H1 (cell line): ENCODE data around the gene CCDC18. TPM values are rescaled to one million over a fixed set of nuclear protein-coding genes. Genes with fewer than 3 reads are reported as not detected.

Source experiments
- CTCF ChIA-PET: fragments of 300-600 bp; sonication (Branson Sonifier 250); formaldehyde crosslinking; loops from one replicate; lab custom pipeline; 2021; ENCODE audit not compliant: partially characterized antibody; lab: Charles Lee
- POLR2A ChIA-PET: fragments of 300-600 bp; sonication (Branson Sonifier 250); formaldehyde crosslinking; loops from one replicate; lab custom pipeline; 2021; ENCODE audit warnings: inconsistent platforms; ENCODE audit not compliant: partially characterized antibody; lab: Charles Lee
- DNase-seq, 2 experiments: peaks; one replicate each; pipeline versions ENCODE4 v3.0.0 to v3.0.0-alpha.2; 2010 to 2022; ENCODE audit warnings: low spot score in 2 of 2, low read depth in 1 of 2, mixed read lengths in 1 of 2
- FAIRE-seq: peaks from 2 replicates; lab custom pipeline; 2011; peaks lifted over from hg19 to GRCh38; lab: Jason Lieb, UNC
- H2AFZ ChIP-seq: 2 replicates; pipeline ENCODE4 v1.8.1; 2012; ENCODE audit warnings: low read length, inconsistent platforms
- H2AK5ac ChIP-seq: 2 replicates; pipeline ENCODE4 v1.6.1; 2013; ENCODE audit warnings: low read depth, low read length
- H2BK120ac ChIP-seq: replicated peaks from 2 replicates; pipeline ENCODE3; 2013; ENCODE audit warnings: low read depth, low read length, inconsistent platforms
- H2BK12ac ChIP-seq: 2 replicates; pipeline ENCODE4 v1.6.1; 2013; ENCODE audit warnings: low read depth, low read length
- H2BK15ac ChIP-seq: 2 replicates; pipeline ENCODE4 v1.6.1; 2013; ENCODE audit warnings: low read length
- H2BK20ac ChIP-seq: 2 replicates; pipeline ENCODE4 v1.6.1; 2013; ENCODE audit warnings: low read length
- H2BK5ac ChIP-seq: 2 replicates; pipeline ENCODE4 v1.6.1; 2013; ENCODE audit warnings: low read depth, low read length
- H3K14ac ChIP-seq: 2 replicates; pipeline ENCODE4 v1.6.1; 2013; ENCODE audit warnings: inconsistent platforms; ENCODE audit not compliant: insufficient read length
- H3K18ac ChIP-seq: 2 replicates; pipeline ENCODE4 v1.6.1; 2013; ENCODE audit warnings: low read length; ENCODE audit errors: extremely low read depth
- H3K23ac ChIP-seq: 2 replicates; pipeline ENCODE4 v1.6.1; 2013; ENCODE audit warnings: inconsistent platforms; ENCODE audit not compliant: insufficient read length
- H3K23me2 ChIP-seq: 2 replicates; pipeline ENCODE4 v1.6.1; 2013; ENCODE audit warnings: low read depth, low read length
- H3K27ac ChIP-seq: 2 replicates; pipeline ENCODE4 v1.6.1; 2011; ENCODE audit warnings: low read depth, low read length, inconsistent platforms
- H3K27me3 ChIP-seq, 4 experiments: replicated peaks in 1 of 4; 1 replicate in 1 of 4; 2 replicates in 3 of 4; pipeline versions ENCODE4 v1.6.1 to v1.8.1; 2011 to 2013; ENCODE audit warnings: low read length in 3 of 4, mild to moderate bottlenecking in 3 of 4, inconsistent platforms in 2 of 4, mixed read lengths in 2 of 4, moderate library complexity in 1 of 4; ENCODE audit not compliant: control insufficient read depth in 3 of 4, insufficient read depth in 3 of 4; ENCODE audit errors: extremely low read depth in 1 of 4
- H3K36me3 ChIP-seq, 4 experiments: 2 replicates each; pipeline versions ENCODE4 v1.6.1 to v1.8.1; 2011 to 2013; ENCODE audit warnings: mild to moderate bottlenecking in 4 of 4, low read length in 3 of 4, moderate library complexity in 2 of 4, control low read depth in 1 of 4, inconsistent platforms in 1 of 4; ENCODE audit not compliant: insufficient read depth in 4 of 4, control insufficient read depth in 2 of 4
- H3K4ac ChIP-seq: replicated peaks from 2 replicates; pipeline ENCODE3; 2013; ENCODE audit warnings: low read length, low read depth, mixed read lengths, inconsistent platforms; ENCODE audit not compliant: insufficient read length
- H3K4me1 ChIP-seq, 4 experiments: replicated peaks in 1 of 4; 1 replicate in 1 of 4; 2 replicates in 3 of 4; pipeline versions ENCODE4 v1.6.1 to v1.8.1; 2011 to 2013; ENCODE audit warnings: low read length in 3 of 4, inconsistent platforms in 2 of 4, mixed read lengths in 1 of 4; ENCODE audit not compliant: insufficient read depth in 4 of 4, control insufficient read depth in 3 of 4
- H3K4me2 ChIP-seq, 2 experiments: 2 replicates each; pipeline versions ENCODE4 v1.6.1 to v1.8.1; 2011 to 2013; ENCODE audit warnings: low read depth in 2 of 2, low read length in 2 of 2, control low read depth in 1 of 2, inconsistent platforms in 1 of 2, mild to moderate bottlenecking in 1 of 2; ENCODE audit not compliant: insufficient read depth in 1 of 2
- H3K4me3 ChIP-seq, 4 experiments: fragments of 200-600, 300-600 bp in 1 of 4; sonication (generic), shearing (Covaris generic), sonication (Bioruptor Twin) in 1 of 4; 2 replicates each; pipeline versions ENCODE4 v1.5.1 to v1.8.1; 2011 to 2016; ENCODE audit warnings: low read length in 4 of 4, low read depth in 3 of 4, control low read depth in 2 of 4, inconsistent platforms in 2 of 4, mild to moderate bottlenecking in 2 of 4, mixed read lengths in 1 of 4, moderate library complexity in 1 of 4; ENCODE audit not compliant: insufficient read depth in 2 of 4; ENCODE audit errors: extremely low read depth in 1 of 4
- H3K56ac ChIP-seq: replicated peaks from 2 replicates; pipeline ENCODE3; 2013; ENCODE audit warnings: low read depth, mild to moderate bottlenecking, mixed read lengths, low read length, inconsistent platforms; ENCODE audit not compliant: insufficient read length
- H3K79me1 ChIP-seq: 2 replicates; pipeline ENCODE4 v1.6.1; 2013; ENCODE audit warnings: low read depth, low read length, control low read depth
- H3K79me2 ChIP-seq, 2 experiments: 2 replicates each; pipeline versions ENCODE4 v1.6.1 to v1.8.1; 2012 to 2013; ENCODE audit warnings: low read length in 2 of 2, mild to moderate bottlenecking in 2 of 2, inconsistent platforms in 1 of 2; ENCODE audit not compliant: insufficient read depth in 2 of 2, control insufficient read depth in 1 of 2
- H3K9ac ChIP-seq, 4 experiments: replicated peaks in 1 of 4; 1 replicate in 1 of 4; 2 replicates in 3 of 4; pipeline versions ENCODE4 v1.6.1 to v1.8.1; 2011 to 2013; ENCODE audit warnings: low read depth in 3 of 4, low read length in 3 of 4, control low read depth in 2 of 4, mild to moderate bottlenecking in 2 of 4, moderate library complexity in 2 of 4, inconsistent platforms in 1 of 4; ENCODE audit errors: extremely low read depth in 1 of 4
- H3K9me3 ChIP-seq, 2 experiments: 2 replicates each; pipeline versions ENCODE4 v1.6.1 to v1.8.1; 2012 to 2013; ENCODE audit warnings: mild to moderate bottlenecking in 2 of 2, moderate library complexity in 2 of 2, control low read depth in 1 of 2, inconsistent platforms in 1 of 2, low read depth in 1 of 2, low read length in 1 of 2, mixed read lengths in 1 of 2; ENCODE audit not compliant: insufficient read depth in 2 of 2
- H4K20me1 ChIP-seq, 2 experiments: replicated peaks in 1 of 2; 2 replicates each; pipeline versions ENCODE3 to v1.8.1; 2011 to 2013; ENCODE audit warnings: inconsistent platforms in 2 of 2, low read length in 2 of 2, mild to moderate bottlenecking in 1 of 2; ENCODE audit not compliant: insufficient read depth in 2 of 2, control insufficient read depth in 1 of 2
- H4K5ac ChIP-seq: 2 replicates; pipeline ENCODE4 v1.6.1; 2013; ENCODE audit warnings: low read length, low read depth, mixed read lengths, inconsistent platforms; ENCODE audit not compliant: insufficient read length
- H4K8ac ChIP-seq: 2 replicates; pipeline ENCODE4 v1.8.0; 2013; ENCODE audit warnings: mild to moderate bottlenecking, moderate library complexity, low read length, inconsistent platforms; ENCODE audit not compliant: insufficient read depth; ENCODE audit errors: extremely low read depth
- H4K91ac ChIP-seq: replicated peaks from 2 replicates; pipeline ENCODE3; 2013; ENCODE audit warnings: low read length, mixed read lengths, inconsistent platforms; ENCODE audit not compliant: insufficient read length
- ATF3 ChIP-seq: IDR thresholded peaks from 2 replicates; pipeline ENCODE4 v1.6.1; 2011; ENCODE audit warnings: low read depth, mild to moderate bottlenecking, low read length; ENCODE audit not compliant: insufficient read depth
- BACH1 ChIP-seq: IDR thresholded peaks from 2 replicates; pipeline ENCODE4 v1.6.1; 2012; ENCODE audit warnings: low read length, improper control_type of control experiment
- CHD2 ChIP-seq: IDR thresholded peaks from 2 replicates; pipeline ENCODE4 v1.6.1; 2012; ENCODE audit warnings: low read length, improper control_type of control experiment
- FOSL1 ChIP-seq: IDR thresholded peaks from 2 replicates; pipeline ENCODE4 v1.6.1; 2011; ENCODE audit warnings: mild to moderate bottlenecking, low read depth, low read length, moderate library complexity; ENCODE audit not compliant: insufficient read depth
- NANOG ChIP-seq: IDR thresholded peaks from 2 replicates; pipeline ENCODE4 v1.6.1; 2011; ENCODE audit warnings: low read length, low read depth, mild to moderate bottlenecking, inconsistent platforms; ENCODE audit not compliant: insufficient read depth, poor library complexity, severe bottlenecking
- TCF12 ChIP-seq: IDR thresholded peaks from 2 replicates; pipeline ENCODE4 v1.6.1; 2011; ENCODE audit warnings: low read depth, mild to moderate bottlenecking, low read length
- WGBS, 2 experiments: shearing (Covaris generic) in 1 of 2; methylation state at CpG; one replicate each; pipeline versions ENCODE4 v1.1.6 to v1.1.7; 2013 to 2015; ENCODE audit warnings: low lambda C conversion rate in 2 of 2, mixed read lengths in 2 of 2, inconsistent platforms in 1 of 2, low coverage in 1 of 2, missing lambda C conversion rate in 1 of 2; ENCODE audit not compliant: insufficient replicate concordance in 2 of 2, insufficient coverage in 1 of 2, insufficient read length in 1 of 2; ENCODE audit errors: extremely low coverage in 1 of 2, missing lambda C conversion rate in 1 of 2; 5-methylcytosine and 5-hydroxymethylcytosine counted together
- polyA plus RNA-seq, 7 experiments: library from polyadenylated mRNA; depleted of rRNA in 3 of 7; stranded (reverse) in 5 of 7; unstranded in 2 of 7; fragments of >200 nt in 5 of 7; fragments of 200-250 nt in 2 of 7; gene quantifications; 1 replicate in 5 of 7; 2 replicates in 1 of 7; 4 replicates in 1 of 7; pipeline versions ENCODE4 v1.2.1 to v1.2.3, GENCODE V29; 2011 to 2013; ENCODE audit warnings: missing spikeins in 2 of 7, mixed read lengths in 2 of 7
- total RNA-seq: library from RNA; stranded (reverse); fragmentation: NEBNext Ultra II Directional; extraction: Animal tissue kit (Norgen Biotek cat#: 25700); gene quantifications from 2 replicates; pipeline ENCODE4 v1.2.1, GENCODE V29; 2021

Gene CCDC18
- total and polyA plus RNA-seq, 2 of the 8 experiments (the other 6 are each of a cell fraction or from before 2014, with no cell fraction given), result 3.0 to 21.2 TPM

DNA sequence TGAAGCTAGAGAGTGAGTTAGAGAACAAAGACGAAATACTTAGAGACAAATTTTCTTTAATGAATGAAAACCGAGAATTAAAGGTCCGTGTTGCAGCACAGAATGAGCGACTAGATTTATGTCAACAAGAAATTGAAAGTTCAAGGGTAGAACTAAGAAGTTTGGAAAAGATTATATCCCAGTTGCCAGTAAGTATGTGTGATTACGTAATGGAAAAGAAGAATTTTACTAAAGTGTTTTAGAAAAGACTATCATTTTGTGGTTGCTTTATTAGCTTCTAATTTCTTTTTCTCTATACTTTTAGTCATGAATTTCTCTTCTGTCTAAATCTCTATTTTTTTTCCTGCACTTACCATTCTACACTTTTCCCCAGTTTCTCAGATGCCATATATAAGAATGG lies 26.7 kb downstream of the CCDC18 start:
- POLR2A ChIA-PET, result interaction anchor here (1.0 kb wide), 1 partner anchor 128 kb away, joined by 3 read pairs; the partner anchor contains the start of gene MTF2
- no peak overlapping the region for H3K4me3 ChIP-seq
- no peak overlapping the region for H2BK15ac ChIP-seq
- no peak overlapping the region for H3K9ac ChIP-seq
- no peak overlapping the region for H2BK20ac ChIP-seq
- H3K4me2 ChIP-seq, result no peak overlapping the region
- peaks cover 1% of the 10 kb centered on the region; the same call in 1 of the 2 replicates for H3K23me2 ChIP-seq
- H3K27ac ChIP-seq, result no peak overlapping the region
- no peak overlapping the region for H4K5ac ChIP-seq
- DNase-seq (no peak), FAIRE-seq (no peak)
- no peak overlapping the region for H4K8ac ChIP-seq
- no peak overlapping the region for H4K91ac ChIP-seq
- WGBS, 2 experiments, result 93% methylated on average over 5 of the region's 5 CpGs; no CpG with 5 or more reads in 1 of the 2 experiments
- no peaks in the 10 kb centered on the region for H3K4me1 ChIP-seq
- H3K14ac ChIP-seq, result no peak overlapping the region
- no peak overlapping the region for H3K56ac ChIP-seq
- no peaks in the 10 kb centered on the region for H3K79me1 ChIP-seq
- no peak overlapping the region for H2BK5ac ChIP-seq
- peaks cover 3 to 47% (median 11%) of the 10 kb centered on the region in 4 experiments; a peak in 7 of 8 replicates for H3K36me3 ChIP-seq
- H3K18ac ChIP-seq, result no peak overlapping the region
- CTCF ChIA-PET, result interaction anchor here (0.6 kb wide), 1 partner anchor 635 kb away, joined by 3 read pairs; no protein-coding TSS in a partner anchor
- no peaks in the 10 kb centered on the region for H3K79me2 ChIP-seq
- H2BK120ac ChIP-seq, result no peak overlapping the region
- H4K20me1 ChIP-seq, result no peaks in the 10 kb centered on the region
- no peaks in the 10 kb centered on the region for H3K27me3 ChIP-seq
- no peak overlapping the region for H2AK5ac ChIP-seq
- no peaks in the 10 kb centered on the region for H3K9me3 ChIP-seq
- H2AFZ ChIP-seq, result no peak overlapping the region
- H2BK12ac ChIP-seq, result no peak overlapping the region
- no peak overlapping the region for H3K4ac ChIP-seq
- H3K23ac ChIP-seq, result no peak overlapping the region
- TF ChIP-seq TCF12 (no peak), ATF3 (no peak), CHD2 (no peak), FOSL1 (no peak), BACH1 (no peak), NANOG (no peak)
